Measurements from ENCODE around the gene EMB. TPM values are rescaled to one million over a fixed set of nuclear protein-coding genes. Genes with fewer than 3 reads are reported as not detected.
"Not testable (repeated sequence)": the region's sequence is repeated elsewhere in the genome, so short reads cannot be mapped to it uniquely, and the experiment has no call there.

EMB gene
- total RNA-seq, 4 donors from 2014 or later = 54.8 to 78.0 (median 58.5) TPM

GRCh38 chr5:50423100-50423799 is 17.8 kb downstream of the EMB start:
- H3K27ac ChIP-seq; H3K9me3 ChIP-seq; H3K4me1 ChIP-seq; intact Hi-C loops (cut with DNase I); H3K36me3 ChIP-seq; DNase-seq; H3K27me3 ChIP-seq; H3K4me3 ChIP-seq (replicated peaks in 1 of 3): not testable (repeated sequence)
- WGBS, 2 donors = 72 to 79% methylated on average over 3 of the region's 3 CpGs

GRCh38 chr5:50421184-50421950 is 19.7 kb downstream of the EMB start:
- H3K4me1 ChIP-seq; H3K4me3 ChIP-seq (replicated peaks in 1 of 3); H3K9me3 ChIP-seq; DNase-seq; intact Hi-C loops (cut with DNase I); H3K36me3 ChIP-seq; H3K27me3 ChIP-seq; H3K27ac ChIP-seq: not testable (repeated sequence)
- 89 to 95% methylated on average over 7 of the region's 7 CpGs for whole genome bisulfite sequencing, 2 donors

GRCh38 chr5:50420343-50420935 is 20.6 kb downstream of the EMB start:
- no peaks in the 10 kb centered on the region for H3K4me1 ChIP-seq
- intact Hi-C loops (cut with DNase I) = no loop called here
- TF ChIP-seq CTCF (IDR thresholded peaks at IDR 0.05) = no peak
- TF ChIP-seq POLR2A (IDR thresholded peaks at IDR 0.05) = no peak
- no peak for DNase-seq
- no peaks in the 10 kb centered on the region for H3K9me3 ChIP-seq
- no peak overlapping the region for H3K4me3 ChIP-seq (replicated peaks in 1 of 3)
- 86 to 95% methylated on average over 5 of the region's 5 CpGs for WGBS, 2 donors
- H3K36me3 ChIP-seq = no peaks in the 10 kb centered on the region
- H3K27me3 ChIP-seq = no peaks in the 10 kb centered on the region
- H3K27ac ChIP-seq = no peak overlapping the region

- H3K27me3 ChIP-seq; H3K36me3 ChIP-seq; DNase-seq; H3K4me1 ChIP-seq; intact Hi-C loops (cut with DNase I); H3K9me3 ChIP-seq; H3K4me3 ChIP-seq (replicated peaks in 1 of 3); H3K27ac ChIP-seq: not testable (repeated sequence)
- WGBS, 2 donors = 94 to 95% methylated on average over 6 of the region's 6 CpGs
Observed at GRCh38 chr5:50419656-50420055, 21.4 kb downstream of the EMB start.

GRCh38 chr5:50416637-50417036 is 24.5 kb downstream of the EMB start:
- H3K27me3 ChIP-seq, H3K9me3 ChIP-seq: not testable (repeated sequence)
- 90 to 93% methylated on average over 3 of the region's 3 CpGs for WGBS, 2 donors

GRCh38 chr5:50415912-50416311 is 25.2 kb downstream of the EMB start:
- intact Hi-C loops (cut with DNase I) = no loop called here
- TF ChIP-seq CTCF (IDR thresholded peaks at IDR 0.05) (no peak), POLR2A (IDR thresholded peaks at IDR 0.05) (no peak)
- no peaks in the 10 kb centered on the region for H3K36me3 ChIP-seq
- H3K27me3 ChIP-seq = no peaks in the 10 kb centered on the region
- no peak overlapping the region for H3K27ac ChIP-seq
- no peaks in the 10 kb centered on the region for H3K4me1 ChIP-seq
- no peaks in the 10 kb centered on the region for H3K9me3 ChIP-seq
- no peak overlapping the region for H3K4me3 ChIP-seq (replicated peaks in 1 of 3)
- WGBS, 2 donors = 78 to 87% methylated on average over 4 of the region's 4 CpGs
- DNase-seq = no peak

More at GRCh38 chr5:50416637-50417036, 24.5 kb downstream of the EMB start:
- H3K4me3 ChIP-seq (replicated peaks in 1 of 3); H3K4me1 ChIP-seq; intact Hi-C loops (cut with DNase I); H3K36me3 ChIP-seq; H3K27ac ChIP-seq; DNase-seq: not testable (repeated sequence)

- intact Hi-C loops (cut with DNase I); DNase-seq; H3K9me3 ChIP-seq; H3K4me3 ChIP-seq (replicated peaks in 1 of 3); H3K27ac ChIP-seq; H3K4me1 ChIP-seq; H3K27me3 ChIP-seq; H3K36me3 ChIP-seq: not testable (repeated sequence)
Observed at GRCh38 chr5:50410932-50411331, 30.2 kb downstream of the EMB start.
